H9 (cell line): ENCODE results near the gene INPP5A. TPM values are rescaled to one million over a fixed set of nuclear protein-coding genes. Genes with fewer than 3 reads are reported as not detected.

ENCODE experiments used
- DNase-seq: peaks from one replicate; pipeline ENCODE4 v3.0.0-alpha.2; 2017
- H2AFZ ChIP-seq: one replicate; pipeline ENCODE4 v1.6.1; 2013; ENCODE audit warnings: mild to moderate bottlenecking, low read length, control low read depth, moderate library complexity
- H2AK5ac ChIP-seq: 2 replicates; pipeline ENCODE4 v1.6.1; 2013; ENCODE audit warnings: low read length, control low read depth, mixed read lengths; ENCODE audit not compliant: insufficient read length
- H2BK120ac ChIP-seq: one replicate; pipeline ENCODE4 v1.6.1; 2013; ENCODE audit warnings: low read depth, mild to moderate bottlenecking, low read length, control low read depth, inconsistent platforms; ENCODE audit not compliant: poor library complexity, severe bottlenecking
- H2BK12ac ChIP-seq: 2 replicates; pipeline ENCODE4 v1.6.1; 2013; ENCODE audit warnings: low read length, control low read depth, mixed read lengths, low read depth; ENCODE audit not compliant: insufficient read length
- H2BK15ac ChIP-seq: 2 replicates; pipeline ENCODE4 v1.6.1; 2013; ENCODE audit warnings: low read depth, low read length, control low read depth
- H2BK20ac ChIP-seq: one replicate; pipeline ENCODE4 v1.6.1; 2013; ENCODE audit warnings: low read depth, mild to moderate bottlenecking, low read length, control low read depth, inconsistent platforms; ENCODE audit not compliant: poor library complexity, severe bottlenecking
- H2BK5ac ChIP-seq: 2 replicates; pipeline ENCODE4 v1.6.1; 2013; ENCODE audit warnings: low read length, control low read depth, mixed read lengths; ENCODE audit not compliant: insufficient read length
- H3K14ac ChIP-seq: 2 replicates; pipeline ENCODE4 v1.6.1; 2013; ENCODE audit warnings: low read length, control low read depth; ENCODE audit not compliant: insufficient read depth
- H3K18ac ChIP-seq: 2 replicates; pipeline ENCODE4 v1.6.1; 2013; ENCODE audit warnings: low read depth, mild to moderate bottlenecking, mixed read lengths, low read length, control low read depth; ENCODE audit not compliant: insufficient read length
- H3K23ac ChIP-seq: 2 replicates; pipeline ENCODE4 v1.6.1; 2013; ENCODE audit warnings: low read length, control low read depth, mixed read lengths, low read depth; ENCODE audit not compliant: insufficient read length
- H3K23me2 ChIP-seq: 2 replicates; pipeline ENCODE4 v1.6.1; 2013; ENCODE audit warnings: low read depth, mild to moderate bottlenecking, mixed read lengths, low read length, control low read depth; ENCODE audit not compliant: insufficient read length, poor library complexity, severe bottlenecking
- H3K27ac ChIP-seq: 2 replicates; pipeline ENCODE4 v1.5.1; 2013; ENCODE audit warnings: low read length, control low read depth, mixed read lengths, low read depth; ENCODE audit not compliant: insufficient read length
- H3K27me3 ChIP-seq: 2 replicates; pipeline ENCODE4 v1.6.1; 2013; ENCODE audit warnings: low read length, control low read depth, inconsistent platforms; ENCODE audit not compliant: insufficient read depth
- H3K4ac ChIP-seq: 2 replicates; pipeline ENCODE4 v1.6.1; 2013; ENCODE audit warnings: low read depth, mild to moderate bottlenecking, control low read depth, inconsistent platforms, low read length, moderate library complexity
- H3K4me1 ChIP-seq: 2 replicates; pipeline ENCODE4 v1.6.1; 2013; ENCODE audit warnings: low read length, control low read depth, inconsistent platforms; ENCODE audit not compliant: insufficient read depth
- H3K4me2 ChIP-seq: 2 replicates; pipeline ENCODE4 v1.6.1; 2013; ENCODE audit warnings: low read length, control low read depth, mixed read lengths; ENCODE audit not compliant: insufficient read length, insufficient read depth
- H3K56ac ChIP-seq: 2 replicates; pipeline ENCODE4 v1.6.1; 2013; ENCODE audit warnings: low read depth, mild to moderate bottlenecking, mixed read lengths, low read length, control low read depth; ENCODE audit not compliant: insufficient read length
- H3K79me1 ChIP-seq: 2 replicates; pipeline ENCODE4 v1.6.1; 2013; ENCODE audit warnings: low read depth, mild to moderate bottlenecking, moderate library complexity, low read length, control low read depth, inconsistent platforms; ENCODE audit not compliant: insufficient read depth, poor library complexity, severe bottlenecking
- H3K79me2 ChIP-seq: 2 replicates; pipeline ENCODE4 v1.6.1; 2013; ENCODE audit warnings: low read length, control low read depth, inconsistent platforms; ENCODE audit not compliant: insufficient read depth
- H3K9ac ChIP-seq: 2 replicates; pipeline ENCODE4 v1.6.1; 2013; ENCODE audit warnings: low read length, control low read depth, mixed read lengths; ENCODE audit not compliant: insufficient read length; ENCODE audit errors: extremely low read depth
- H3K9me3 ChIP-seq: one replicate; pipeline ENCODE4 v1.6.1; 2013; ENCODE audit warnings: low read depth, low read length, inconsistent platforms; ENCODE audit not compliant: control insufficient read depth
- H3T11ph ChIP-seq: one replicate; pipeline ENCODE4 v1.6.1; 2013; ENCODE audit warnings: mild to moderate bottlenecking, low read length, control low read depth, inconsistent platforms
- H4K20me1 ChIP-seq: one replicate; pipeline ENCODE4 v1.6.1; 2013; ENCODE audit not compliant: control insufficient read depth, insufficient read length, insufficient read depth
- H4K5ac ChIP-seq: 2 replicates; pipeline ENCODE4 v1.6.1; 2013; ENCODE audit warnings: low read depth, mild to moderate bottlenecking, mixed read lengths, low read length, control low read depth; ENCODE audit not compliant: insufficient read length
- H4K8ac ChIP-seq: replicated peaks from 2 replicates; pipeline ENCODE4 v1.6.1; 2013; ENCODE audit warnings: low read length, control low read depth, mixed read lengths, low read depth; ENCODE audit not compliant: insufficient read length
- H4K91ac ChIP-seq: 2 replicates; pipeline ENCODE4 v1.6.1; 2013; ENCODE audit warnings: low read depth, mild to moderate bottlenecking, moderate library complexity, mixed read lengths, low read length, control low read depth; ENCODE audit not compliant: insufficient read length
- H3K27ac Mint-ChIP-seq, 3 experiments: 2 replicates in 2 of 3; 3 replicates in 1 of 3; pipeline ENCODE4 v1.8.0; 2020 to 2021; ENCODE audit warnings: mixed read lengths in 3 of 3, mild to moderate bottlenecking in 1 of 3, moderate library complexity in 1 of 3
- H3K27me3 Mint-ChIP-seq: 2 replicates; pipeline ENCODE4 v1.8.0; 2021; ENCODE audit warnings: low read depth, mild to moderate bottlenecking, moderate library complexity, mixed read lengths
- H3K36me3 Mint-ChIP-seq, 3 experiments: 2 replicates in 2 of 3; 3 replicates in 1 of 3; pipeline ENCODE4 v1.8.0; 2020 to 2021; ENCODE audit warnings: low read depth in 3 of 3, mixed read lengths in 3 of 3; ENCODE audit not compliant: insufficient read depth in 1 of 3
- H3K4me1 Mint-ChIP-seq, 2 experiments: 2 replicates each; pipeline ENCODE4 v1.8.0; 2020; ENCODE audit warnings: mixed read lengths in 2 of 2
- H3K4me3 Mint-ChIP-seq, 2 experiments: 2 replicates in 1 of 2; 3 replicates in 1 of 2; pipeline ENCODE4 v1.8.0; 2020 to 2021; ENCODE audit warnings: mild to moderate bottlenecking in 2 of 2, mixed read lengths in 2 of 2, moderate library complexity in 1 of 2
- H3K9me3 Mint-ChIP-seq, 2 experiments: 2 replicates in 1 of 2; 3 replicates in 1 of 2; pipeline ENCODE4 v1.8.0; 2020; ENCODE audit warnings: mild to moderate bottlenecking in 2 of 2, mixed read lengths in 2 of 2, moderate library complexity in 1 of 2
- CTCF ChIP-seq: fragments of 200-600 bp; sonication (generic); conservative IDR thresholded peaks from 3 replicates; pipeline ENCODE4 v1.8.0; 2021; ENCODE audit warnings: antibody characterized with exemption, mild to moderate bottlenecking
- WGBS: extraction: QIAGEN DNeasy Blood & Tissue Kit; methylation state at CpG from one replicate; pipeline ENCODE4 v1.1.7; 2013; ENCODE audit warnings: missing lambda C conversion rate, low lambda C conversion rate, mixed read lengths; ENCODE audit not compliant: insufficient read length; ENCODE audit errors: extremely low coverage; 5-methylcytosine and 5-hydroxymethylcytosine counted together
- total RNA-seq: library from RNA; stranded (reverse); gene quantifications from 2 replicates; pipeline ENCODE4 v1.2.1, GENCODE V29; 2021

The INPP5A gene
- total RNA-seq, 1 experiment from 2014 or later: 17.7 TPM

- H3K9me3 ChIP-seq: no peaks in the 10 kb centered on the region
- H4K91ac ChIP-seq: no peak overlapping the region
- 0 out of 2 replicates have a peak, but pooled peaks cover 3% of the 10 kb centered on the region for H3K4me1 ChIP-seq
- H3K79me1 ChIP-seq: no peaks in the 10 kb centered on the region
- H2BK5ac ChIP-seq: no peak overlapping the region
- WGBS: no CpG with 5 or more reads among the region's 58 CpGs
- no peak overlapping the region for H3K4ac ChIP-seq
- no peak overlapping the region for H4K8ac ChIP-seq
- H4K20me1 ChIP-seq: no peaks in the 10 kb centered on the region
- Mint-ChIP-seq H3K27me3 (peaks cover 90% of the 10 kb centered on the region), H3K4me3 (no peak overlapping the region; a peak in 1 of 5 replicates), H3K4me1 (peaks cover 14 to 18% of the 10 kb centered on the region in 2 experiments), H3K27ac (no peak overlapping the region), H3K36me3 (peaks cover 0 to 3% (median 0%) of the 10 kb centered on the region in 3 experiments; a peak in 3 of 7 replicates), H3K9me3 (no peaks in the 10 kb centered on the region)
- no peak overlapping the region for H2BK15ac ChIP-seq
- no peak overlapping the region for H3K27ac ChIP-seq
- peaks cover 76% of the 10 kb centered on the region for H3K27me3 ChIP-seq
- peaks cover 7% of the 10 kb centered on the region for H3K23me2 ChIP-seq
- no peak overlapping the region for H2BK20ac ChIP-seq
- no peak overlapping the region for H2AK5ac ChIP-seq
- no peak overlapping the region for H3K4me2 ChIP-seq
- H3K9ac ChIP-seq: no peak overlapping the region
- no peak overlapping the region for H2AFZ ChIP-seq
- TF ChIP-seq CTCF: no peak
- H3K14ac ChIP-seq: no peak overlapping the region
- H3T11ph ChIP-seq: no peak overlapping the region
- H3K18ac ChIP-seq: no peak overlapping the region
- no peak for DNase-seq
- H2BK12ac ChIP-seq: no peak overlapping the region
- H3K56ac ChIP-seq: no peak overlapping the region
- no peaks in the 10 kb centered on the region for H3K79me2 ChIP-seq
- no peak overlapping the region for H4K5ac ChIP-seq
- no peak overlapping the region for H2BK120ac ChIP-seq
- H3K23ac ChIP-seq: no peak overlapping the region
Observed at GRCh38 chr10:132786476-132786883, 248.9 kb downstream of the INPP5A start.
